Astrocyte (in vitro differentiated cells and primary cell): ENCODE measurements around the gene LGR6.

Source experiments
- EZH2 ChIP-seq: IDR thresholded peaks from 2 replicates; pipeline ENCODE4 v1.6.1; 2012; ENCODE audit warnings: mild to moderate bottlenecking, low read length, inconsistent platforms; ENCODE audit not compliant: insufficient read depth
- TF ChIP-seq, protein P1 (sequence below): IDR thresholded peaks from 2 replicates; pipeline ENCODE4 v1.5.1; 2011; ENCODE audit warnings: low read depth, mild to moderate bottlenecking, inconsistent platforms, low read length, moderate library complexity; ENCODE audit not compliant: insufficient read depth

- TF ChIP-seq, protein P1, sequence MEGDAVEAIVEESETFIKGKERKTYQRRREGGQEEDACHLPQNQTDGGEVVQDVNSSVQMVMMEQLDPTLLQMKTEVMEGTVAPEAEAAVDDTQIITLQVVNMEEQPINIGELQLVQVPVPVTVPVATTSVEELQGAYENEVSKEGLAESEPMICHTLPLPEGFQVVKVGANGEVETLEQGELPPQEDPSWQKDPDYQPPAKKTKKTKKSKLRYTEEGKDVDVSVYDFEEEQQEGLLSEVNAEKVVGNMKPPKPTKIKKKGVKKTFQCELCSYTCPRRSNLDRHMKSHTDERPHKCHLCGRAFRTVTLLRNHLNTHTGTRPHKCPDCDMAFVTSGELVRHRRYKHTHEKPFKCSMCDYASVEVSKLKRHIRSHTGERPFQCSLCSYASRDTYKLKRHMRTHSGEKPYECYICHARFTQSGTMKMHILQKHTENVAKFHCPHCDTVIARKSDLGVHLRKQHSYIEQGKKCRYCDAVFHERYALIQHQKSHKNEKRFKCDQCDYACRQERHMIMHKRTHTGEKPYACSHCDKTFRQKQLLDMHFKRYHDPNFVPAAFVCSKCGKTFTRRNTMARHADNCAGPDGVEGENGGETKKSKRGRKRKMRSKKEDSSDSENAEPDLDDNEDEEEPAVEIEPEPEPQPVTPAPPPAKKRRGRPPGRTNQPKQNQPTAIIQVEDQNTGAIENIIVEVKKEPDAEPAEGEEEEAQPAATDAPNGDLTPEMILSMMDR, result no peak
- no peak for TF ChIP-seq EZH2
Measured at GRCh38 chr1:202306535-202307345, 113.1 kb downstream of the LGR6 start.
